Esophagus (tissue), 2 donors: Measurements from ENCODE around the gene ST3GAL4. TPM values are rescaled to one million over a fixed set of nuclear protein-coding genes. Genes with fewer than 3 reads are reported as not detected.
"Not testable (repeated sequence)": the region's sequence is repeated elsewhere in the genome, so short reads cannot be mapped to it uniquely, and the experiment has no call there.

ENCODE experiments used
- H3K27ac ChIP-seq, 2 donors: one replicate each; pipeline ENCODE4 v1.5.1; 2013; ENCODE audit warnings: low read depth in 2 of 2, mild to moderate bottlenecking in 2 of 2, inconsistent platforms in 1 of 2, low read length in 1 of 2, moderate library complexity in 1 of 2
- H3K27me3 ChIP-seq, 2 donors: one replicate each; pipeline ENCODE4 v1.6.1; 2013; ENCODE audit warnings: low read length in 2 of 2, control low read depth in 1 of 2, mild to moderate bottlenecking in 1 of 2; ENCODE audit not compliant: insufficient read depth in 2 of 2, control insufficient read depth in 1 of 2
- H3K36me3 ChIP-seq, 2 donors: one replicate each; pipeline ENCODE4 v1.6.1; 2013; ENCODE audit warnings: low read length in 1 of 2; ENCODE audit not compliant: control insufficient read depth in 2 of 2, insufficient read depth in 2 of 2
- H3K4me1 ChIP-seq, 2 donors: one replicate each; pipeline ENCODE4 v1.6.1; 2013; ENCODE audit warnings: low read length in 1 of 2; ENCODE audit not compliant: control insufficient read depth in 2 of 2, insufficient read depth in 2 of 2
- H3K4me3 ChIP-seq, 2 donors: one replicate each; pipeline ENCODE4 v1.5.1; 2013; ENCODE audit warnings: low read length in 2 of 2, mild to moderate bottlenecking in 2 of 2, low read depth in 1 of 2, moderate library complexity in 1 of 2
- H3K9me3 ChIP-seq, 2 donors: one replicate each; pipeline ENCODE4 v1.6.1; 2013; ENCODE audit warnings: mild to moderate bottlenecking in 2 of 2, low read depth in 1 of 2, low read length in 1 of 2, moderate library complexity in 1 of 2; ENCODE audit not compliant: control insufficient read depth in 2 of 2, insufficient read depth in 1 of 2
- WGBS, 2 donors: extraction: QIAGEN DNeasy Blood & Tissue Kit; methylation state at CpG; one replicate each; pipeline ENCODE4 v1.1.7; 2013; 5-methylcytosine and 5-hydroxymethylcytosine counted together
- polyA plus RNA-seq, 2 donors: library from polyadenylated mRNA; stranded (reverse); fragments of 200-250 nt; gene quantifications; one replicate each; pipeline ENCODE4 v1.2.3, GENCODE V29; 2013
- donor health status: healthy with polysubstance abuse.
- donor health status: Bipolar disorder and iron deficiency.

Gene ST3GAL4
- polyA plus RNA-seq, 2 donors, result 78.9 to 107 TPM

DNA sequence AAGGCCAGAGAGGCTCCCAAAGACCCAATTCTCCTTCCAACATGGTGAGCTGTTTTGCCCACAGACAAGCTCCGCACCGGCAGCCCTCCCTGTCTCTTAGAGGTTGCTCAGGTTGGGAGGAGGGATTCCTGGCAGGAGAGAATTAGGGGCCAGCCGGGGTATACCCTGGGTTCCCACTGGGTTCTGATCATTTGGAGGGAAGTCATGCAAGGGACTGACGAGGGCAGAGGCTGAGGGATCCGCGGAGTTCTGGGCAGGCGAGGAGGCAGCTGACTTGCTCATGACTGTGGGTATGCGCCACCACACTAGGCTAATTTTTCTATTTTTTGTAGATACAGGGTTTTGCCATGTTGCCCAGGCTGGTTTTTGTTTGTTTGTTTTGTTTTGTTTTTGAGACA is 4.6 kb downstream of the ST3GAL4 start:
- Histone ChIP-seq H3K4me3 (no peak overlapping the region), H3K27ac (peak overlapping the region; percentile 32 to 51)

GRCh38 chr11:126361400-126361799 is 5.9 kb downstream of the ST3GAL4 start:
- H3K4me1 ChIP-seq, result peaks cover 6 to 25% of the 10 kb centered on the region in 2 donors
- no peak overlapping the region for H3K27ac ChIP-seq
- no peak overlapping the region for H3K4me3 ChIP-seq
- no peaks in the 10 kb centered on the region for H3K9me3 ChIP-seq
- WGBS, 2 donors, result 81 to 87% methylated on average over 5 of the region's 5 CpGs
- no peaks in the 10 kb centered on the region for H3K27me3 ChIP-seq
- no peaks in the 10 kb centered on the region for H3K36me3 ChIP-seq

More for the DNA sequence above, 4.6 kb downstream of the ST3GAL4 start:
- Histone ChIP-seq H3K36me3 (no peaks in the 10 kb centered on the region), H3K4me1 (peaks cover 6 to 18% of the 10 kb centered on the region in 2 donors), H3K9me3 (no peaks in the 10 kb centered on the region), H3K27me3 (no peaks in the 10 kb centered on the region)
- 66 to 81% methylated on average over 8 of the region's 8 CpGs for WGBS, 2 donors

GRCh38 chr11:126362879-126363655 is 7.6 kb downstream of the ST3GAL4 start:
- peak overlapping the region in 1 of 2 donors; percentile 6 for H3K27ac ChIP-seq
- peaks cover 9 to 36% of the 10 kb centered on the region in 2 donors for H3K4me1 ChIP-seq
- no peak overlapping the region for H3K4me3 ChIP-seq
- no peaks in the 10 kb centered on the region for H3K36me3 ChIP-seq
- WGBS, 2 donors, result 79 to 81% methylated on average over 9 of the region's 9 CpGs
- H3K27me3 ChIP-seq, result no peaks in the 10 kb centered on the region
- no peaks in the 10 kb centered on the region for H3K9me3 ChIP-seq

DNA sequence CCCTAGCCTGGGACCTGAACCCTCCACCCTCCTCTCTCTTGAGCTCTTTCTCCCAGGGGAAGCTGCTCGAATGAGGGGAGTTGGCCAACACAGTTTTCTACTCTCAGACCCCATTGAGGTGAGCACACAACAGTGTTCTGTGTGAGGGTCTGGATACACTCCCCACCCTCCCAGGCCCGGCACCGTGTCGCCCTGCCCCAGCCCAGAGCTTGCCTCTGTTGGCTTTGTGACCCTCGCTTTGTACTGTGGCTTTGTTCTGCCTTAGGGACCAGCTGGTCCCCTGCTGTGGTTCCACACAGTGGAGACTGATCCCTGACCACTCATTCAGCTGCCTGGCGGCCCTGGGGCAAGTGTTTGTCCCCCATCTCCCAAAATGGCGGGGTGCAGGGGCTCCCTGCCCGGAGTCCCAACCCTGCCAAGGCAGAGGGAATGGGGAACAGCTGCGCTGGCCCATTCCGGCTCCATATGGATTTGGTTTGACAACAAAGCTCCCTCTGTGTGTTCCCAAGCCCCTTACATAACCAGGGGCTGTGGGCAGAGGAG is 8.3 kb downstream of the ST3GAL4 start:
- peaks cover 8 to 36% of the 10 kb centered on the region in 2 donors for H3K4me1 ChIP-seq
- no peaks in the 10 kb centered on the region for H3K27me3 ChIP-seq
- H3K27ac ChIP-seq, result no peak overlapping the region
- 82 to 90% methylated on average over 10 of the region's 10 CpGs for WGBS, 2 donors
- no peaks in the 10 kb centered on the region for H3K36me3 ChIP-seq
- no peak overlapping the region for H3K4me3 ChIP-seq
- H3K9me3 ChIP-seq, result no peaks in the 10 kb centered on the region

GRCh38 chr11:126364735-126365134 is 9.2 kb downstream of the ST3GAL4 start:
- not testable (repeated sequence) for H3K4me3 ChIP-seq, H3K27ac ChIP-seq, H3K36me3 ChIP-seq, H3K27me3 ChIP-seq, H3K9me3 ChIP-seq
- WGBS, 2 donors, result 76 to 83% methylated on average over 4 of the region's 9 CpGs
- H3K4me1 ChIP-seq, result peaks cover 5 to 32% of the 10 kb centered on the region in 2 donors

- H3K36me3 ChIP-seq, H3K4me3 ChIP-seq, H3K9me3 ChIP-seq, H3K27me3 ChIP-seq: not testable (repeated sequence)
- peak overlapping the region in 1 of 2 donors; percentile 67 for H3K27ac ChIP-seq
- WGBS, 2 donors, result 50 to 67% methylated on average over 3 to 5 of the region's 5 CpGs
- H3K4me1 ChIP-seq, result peaks cover 5 to 27% of the 10 kb centered on the region in 2 donors
Measured at GRCh38 chr11:126365508-126365907, 10.0 kb downstream of the ST3GAL4 start.

DNA sequence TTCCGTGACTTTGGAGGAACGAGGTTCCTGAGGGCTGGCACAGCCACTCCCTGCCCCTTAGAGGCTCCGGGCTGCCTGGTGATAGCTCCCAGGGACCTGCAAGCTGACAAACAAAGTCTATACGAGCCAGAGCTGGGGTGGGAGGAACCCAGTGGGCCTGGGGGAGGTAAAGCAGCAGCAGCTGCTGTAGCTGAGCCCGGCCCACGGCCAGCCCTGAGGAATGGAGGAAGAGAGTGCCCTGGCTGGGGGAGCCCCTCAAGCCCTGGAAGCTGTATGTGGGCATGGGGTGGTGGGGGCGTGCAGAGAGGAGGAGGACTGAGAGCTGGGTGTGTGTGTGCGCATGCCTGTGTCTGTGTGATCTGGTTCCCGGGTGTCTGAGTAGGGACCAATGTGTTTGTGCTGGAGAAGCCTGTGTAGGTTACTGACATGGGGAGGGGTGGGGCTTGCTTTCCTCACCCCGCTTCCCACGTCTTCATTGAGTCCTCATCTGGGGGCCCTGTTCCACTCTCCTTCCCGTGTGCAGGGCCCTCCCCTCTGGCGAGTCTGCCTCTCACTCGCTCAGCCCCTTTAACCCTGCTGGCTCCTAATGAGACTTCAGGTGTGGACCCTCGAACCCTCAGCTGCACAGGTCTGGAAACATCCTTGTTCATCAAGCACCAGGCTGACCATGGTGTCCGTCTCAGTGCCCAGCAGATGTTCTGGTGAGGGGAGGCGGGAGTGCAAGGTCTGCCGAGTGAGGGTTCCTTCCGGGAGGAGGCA is 10.8 kb downstream of the ST3GAL4 start:
- WGBS, 2 donors, result 46 to 58% methylated on average over 18 to 19 of the region's 19 CpGs
- H3K4me1 ChIP-seq, result peaks cover 5 to 27% of the 10 kb centered on the region in 2 donors
- no peaks in the 10 kb centered on the region for H3K36me3 ChIP-seq
- no peaks in the 10 kb centered on the region for H3K9me3 ChIP-seq
- H3K4me3 ChIP-seq, result no peak overlapping the region
- peak overlapping the region; percentile 45 to 83 for H3K27ac ChIP-seq
- no peaks in the 10 kb centered on the region for H3K27me3 ChIP-seq

DNA sequence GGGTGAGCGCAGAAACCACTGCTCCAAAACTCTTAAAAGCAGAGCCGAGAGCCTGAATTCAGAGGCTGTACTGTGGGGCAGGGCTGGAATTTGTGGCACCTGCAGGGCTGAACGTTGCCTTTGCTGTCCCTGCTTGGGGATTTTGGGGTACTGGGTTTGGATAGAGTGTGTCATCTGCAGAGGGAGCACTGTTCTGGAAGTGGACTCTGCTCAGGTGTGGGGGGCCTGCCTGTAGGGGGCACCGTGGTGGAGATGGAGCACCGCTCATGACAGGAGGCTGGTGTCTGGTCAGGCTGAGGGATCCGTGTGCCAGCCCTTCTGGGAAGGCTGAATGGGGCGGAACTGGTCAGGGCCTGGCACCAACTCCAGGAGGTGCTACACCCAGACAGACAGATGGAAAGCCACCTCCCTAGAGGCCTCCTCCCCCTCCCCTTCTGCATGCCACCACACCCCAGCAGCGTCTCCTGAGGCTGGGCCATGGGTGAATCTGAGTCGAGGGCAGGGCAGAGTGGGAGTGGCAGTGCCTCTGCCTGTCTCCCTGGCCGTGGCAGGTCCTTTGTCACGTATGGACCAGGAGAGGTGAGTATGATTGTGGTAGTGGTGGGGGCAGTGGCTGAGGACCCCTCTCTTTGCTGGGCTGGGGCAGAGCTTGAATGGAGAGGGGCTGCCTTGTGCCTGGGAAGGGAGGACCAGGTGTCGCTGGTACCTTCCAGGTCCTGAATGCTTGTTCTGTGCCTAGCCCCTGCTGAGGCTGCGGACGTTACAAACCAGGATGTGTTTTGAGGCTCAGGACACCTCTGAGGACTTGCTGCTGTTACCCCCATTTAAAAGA is 11.6 kb downstream of the ST3GAL4 start:
- H3K36me3 ChIP-seq, H3K27me3 ChIP-seq, H3K9me3 ChIP-seq: not testable (repeated sequence)
- peaks cover 5 to 27% of the 10 kb centered on the region in 2 donors for H3K4me1 ChIP-seq
- 69 to 74% methylated on average over 13 to 14 of the region's 14 CpGs for WGBS, 2 donors
- peak overlapping the region; percentile 49 to 83 for H3K27ac ChIP-seq
- peak overlapping the region; percentile 25 to 33 for H3K4me3 ChIP-seq

- not testable (repeated sequence) for H3K27me3 ChIP-seq, H3K36me3 ChIP-seq, H3K9me3 ChIP-seq, H3K4me3 ChIP-seq
- 97 to 98% methylated on average over 5 of the region's 5 CpGs for WGBS, 2 donors
- H3K27ac ChIP-seq, result peak overlapping the region; percentile 56 to 83
- peaks cover 5 to 27% of the 10 kb centered on the region in 2 donors for H3K4me1 ChIP-seq
Measured at GRCh38 chr11:126367806-126368205, 12.3 kb downstream of the ST3GAL4 start.
